Neutrophil (primary cell): ENCODE results near the gene KMT2C.
"Not testable (repeated sequence)": the region's sequence is repeated elsewhere in the genome, so short reads cannot be mapped to it uniquely, and the experiment has no call there.

Experiments used
- H3K27ac ChIP-seq: fragments of 200-600 bp; sonication (generic); 2 replicates; pipeline ENCODE4 v1.5.1; 2016; ENCODE audit warnings: mild to moderate bottlenecking, moderate library complexity
- H3K27me3 ChIP-seq: fragments of 200-600 bp; sonication (generic); 2 replicates; pipeline ENCODE4 v1.6.0; 2016; ENCODE audit warnings: mild to moderate bottlenecking
- H3K36me3 ChIP-seq: fragments of 200-600 bp; sonication (generic); 2 replicates; pipeline ENCODE4 v1.5.1; 2017
- H3K4me1 ChIP-seq, 2 experiments: fragments of 200-600 bp in 1 of 2; sonication (generic) in 1 of 2; 1 replicate in 1 of 2; 2 replicates in 1 of 2; pipeline versions ENCODE4 v1.5.1 to v1.6.1; 2013 to 2016; ENCODE audit warnings: low read depth in 1 of 2, low read length in 1 of 2, mild to moderate bottlenecking in 1 of 2, moderate library complexity in 1 of 2; ENCODE audit not compliant: control insufficient read depth in 1 of 2, insufficient read depth in 1 of 2
- H3K4me3 ChIP-seq, 2 experiments: fragments of 200-600 bp in 1 of 2; sonication (generic) in 1 of 2; 1 replicate in 1 of 2; 2 replicates in 1 of 2; pipeline ENCODE4 v1.5.1; 2013 to 2016; ENCODE audit warnings: low read depth in 1 of 2, low read length in 1 of 2, mild to moderate bottlenecking in 1 of 2, moderate library complexity in 1 of 2
- H3K9me3 ChIP-seq: fragments of 200-600 bp; sonication (generic); 2 replicates; pipeline ENCODE4 v1.5.1; 2016
- TF ChIP-seq, protein P1 (sequence below): fragments of 200-600 bp; sonication (generic); IDR thresholded peaks from 2 replicates; pipeline ENCODE4 v1.5.1; 2016; ENCODE audit warnings: antibody characterized with exemption

The KMT2C gene

GRCh38 chr7:152432735-152433134 is 3.1 kb downstream of the KMT2C start:
- H3K27me3 ChIP-seq, H3K9me3 ChIP-seq, H3K36me3 ChIP-seq: not testable (repeated sequence)
- peak overlapping the region; percentile 97 for H3K27ac ChIP-seq
- peak overlapping the region in 1 of 2 experiments; percentile 89 for H3K4me3 ChIP-seq
- peaks cover 30 to 32% of the 10 kb centered on the region in 2 experiments for H3K4me1 ChIP-seq

GRCh38 chr7:152430854-152431253 is 4.9 kb downstream of the KMT2C start:
- H3K4me1 ChIP-seq, result peaks cover 26 to 27% of the 10 kb centered on the region in 2 experiments
- no peaks in the 10 kb centered on the region for H3K27me3 ChIP-seq
- no peaks in the 10 kb centered on the region for H3K36me3 ChIP-seq
- TF ChIP-seq, protein P1, sequence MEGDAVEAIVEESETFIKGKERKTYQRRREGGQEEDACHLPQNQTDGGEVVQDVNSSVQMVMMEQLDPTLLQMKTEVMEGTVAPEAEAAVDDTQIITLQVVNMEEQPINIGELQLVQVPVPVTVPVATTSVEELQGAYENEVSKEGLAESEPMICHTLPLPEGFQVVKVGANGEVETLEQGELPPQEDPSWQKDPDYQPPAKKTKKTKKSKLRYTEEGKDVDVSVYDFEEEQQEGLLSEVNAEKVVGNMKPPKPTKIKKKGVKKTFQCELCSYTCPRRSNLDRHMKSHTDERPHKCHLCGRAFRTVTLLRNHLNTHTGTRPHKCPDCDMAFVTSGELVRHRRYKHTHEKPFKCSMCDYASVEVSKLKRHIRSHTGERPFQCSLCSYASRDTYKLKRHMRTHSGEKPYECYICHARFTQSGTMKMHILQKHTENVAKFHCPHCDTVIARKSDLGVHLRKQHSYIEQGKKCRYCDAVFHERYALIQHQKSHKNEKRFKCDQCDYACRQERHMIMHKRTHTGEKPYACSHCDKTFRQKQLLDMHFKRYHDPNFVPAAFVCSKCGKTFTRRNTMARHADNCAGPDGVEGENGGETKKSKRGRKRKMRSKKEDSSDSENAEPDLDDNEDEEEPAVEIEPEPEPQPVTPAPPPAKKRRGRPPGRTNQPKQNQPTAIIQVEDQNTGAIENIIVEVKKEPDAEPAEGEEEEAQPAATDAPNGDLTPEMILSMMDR, result no peak
- no peak overlapping the region for H3K27ac ChIP-seq
- H3K9me3 ChIP-seq, result no peaks in the 10 kb centered on the region
- no peak overlapping the region for H3K4me3 ChIP-seq

GRCh38 chr7:152430118-152430517 is 5.7 kb downstream of the KMT2C start:
- peaks cover 26 to 27% of the 10 kb centered on the region in 2 experiments for H3K4me1 ChIP-seq
- not testable (repeated sequence) for H3K9me3 ChIP-seq, H3K4me3 ChIP-seq, H3K27me3 ChIP-seq, H3K36me3 ChIP-seq, H3K27ac ChIP-seq

- no peaks in the 10 kb centered on the region for H3K36me3 ChIP-seq
- H3K4me3 ChIP-seq, result no peak overlapping the region
- H3K9me3 ChIP-seq, result no peaks in the 10 kb centered on the region
- no peaks in the 10 kb centered on the region for H3K27me3 ChIP-seq
- peaks cover 17 to 18% of the 10 kb centered on the region in 2 experiments for H3K4me1 ChIP-seq
- TF ChIP-seq, protein P1, result no peak
- peak overlapping the region; percentile 32 for H3K27ac ChIP-seq
Observed at GRCh38 chr7:152424348-152425108, 11.3 kb downstream of the KMT2C start.

- H3K4me1 ChIP-seq, result peaks cover 17 to 20% of the 10 kb centered on the region in 2 experiments
- H3K4me3 ChIP-seq, result no peak overlapping the region
- TF ChIP-seq, protein P1, result no peak
- H3K27me3 ChIP-seq, result no peaks in the 10 kb centered on the region
- no peaks in the 10 kb centered on the region for H3K9me3 ChIP-seq
- peak overlapping the region; percentile 32 for H3K27ac ChIP-seq
- H3K36me3 ChIP-seq, result no peaks in the 10 kb centered on the region
Observed at GRCh38 chr7:152423991-152424347, 11.8 kb downstream of the KMT2C start.

DNA sequence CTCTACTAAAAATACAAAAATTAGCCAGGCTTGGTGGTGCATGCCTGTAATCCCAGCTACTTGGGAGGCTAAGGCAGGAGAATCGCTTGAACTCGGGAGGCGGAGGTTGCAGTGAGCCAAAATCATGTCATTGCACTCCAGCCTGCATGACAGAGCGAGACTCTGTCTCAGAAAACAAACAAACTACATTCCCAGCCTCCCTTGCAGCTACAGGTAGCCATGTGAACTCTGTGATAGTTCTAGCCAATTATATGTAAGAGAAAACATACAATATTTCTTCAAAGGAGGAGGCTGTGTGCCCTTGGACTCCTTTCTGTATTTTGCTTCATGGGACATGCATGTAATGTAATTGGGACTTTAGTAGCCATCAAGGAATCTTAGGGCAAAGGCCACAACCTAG is 12.6 kb downstream of the KMT2C start:
- not testable (repeated sequence) for H3K4me3 ChIP-seq, H3K27me3 ChIP-seq, H3K36me3 ChIP-seq, H3K9me3 ChIP-seq
- peaks cover 13 to 20% of the 10 kb centered on the region in 2 experiments for H3K4me1 ChIP-seq
- peak overlapping the region; percentile 2 for H3K27ac ChIP-seq

GRCh38 chr7:152420950-152421349 is 14.9 kb downstream of the KMT2C start:
- H3K9me3 ChIP-seq, H3K4me3 ChIP-seq, H3K27ac ChIP-seq, H3K27me3 ChIP-seq, H3K36me3 ChIP-seq: not testable (repeated sequence)
- peaks cover 13 to 20% of the 10 kb centered on the region in 2 experiments for H3K4me1 ChIP-seq
